H1 (cell line): ENCODE data around the gene AMN1. TPM values are rescaled to one million over a fixed set of nuclear protein-coding genes. Genes with fewer than 3 reads are reported as not detected.

Experiments
- CTCF ChIA-PET: fragments of 300-600 bp; sonication (Branson Sonifier 250); formaldehyde crosslinking; loops from one replicate; lab custom pipeline; 2021; ENCODE audit not compliant: partially characterized antibody; lab: Charles Lee
- POLR2A ChIA-PET: fragments of 300-600 bp; sonication (Branson Sonifier 250); formaldehyde crosslinking; loops from one replicate; lab custom pipeline; 2021; ENCODE audit warnings: inconsistent platforms; ENCODE audit not compliant: partially characterized antibody; lab: Charles Lee
- DNase-seq, 2 experiments: peaks; one replicate each; pipeline versions ENCODE4 v3.0.0 to v3.0.0-alpha.2; 2010 to 2022; ENCODE audit warnings: low spot score in 2 of 2, low read depth in 1 of 2, mixed read lengths in 1 of 2
- FAIRE-seq: peaks from 2 replicates; lab custom pipeline; 2011; peaks lifted over from hg19 to GRCh38; lab: Jason Lieb, UNC
- H2AFZ ChIP-seq: 2 replicates; pipeline ENCODE4 v1.8.1; 2012; ENCODE audit warnings: low read length, inconsistent platforms
- H2AK5ac ChIP-seq: 2 replicates; pipeline ENCODE4 v1.6.1; 2013; ENCODE audit warnings: low read depth, low read length
- H2BK120ac ChIP-seq: replicated peaks from 2 replicates; pipeline ENCODE3; 2013; ENCODE audit warnings: low read depth, low read length, inconsistent platforms
- H2BK12ac ChIP-seq: 2 replicates; pipeline ENCODE4 v1.6.1; 2013; ENCODE audit warnings: low read depth, low read length
- H2BK15ac ChIP-seq: 2 replicates; pipeline ENCODE4 v1.6.1; 2013; ENCODE audit warnings: low read length
- H2BK20ac ChIP-seq: 2 replicates; pipeline ENCODE4 v1.6.1; 2013; ENCODE audit warnings: low read length
- H2BK5ac ChIP-seq: 2 replicates; pipeline ENCODE4 v1.6.1; 2013; ENCODE audit warnings: low read depth, low read length
- H3K14ac ChIP-seq: 2 replicates; pipeline ENCODE4 v1.6.1; 2013; ENCODE audit warnings: inconsistent platforms; ENCODE audit not compliant: insufficient read length
- H3K18ac ChIP-seq: 2 replicates; pipeline ENCODE4 v1.6.1; 2013; ENCODE audit warnings: low read length; ENCODE audit errors: extremely low read depth
- H3K23ac ChIP-seq: 2 replicates; pipeline ENCODE4 v1.6.1; 2013; ENCODE audit warnings: inconsistent platforms; ENCODE audit not compliant: insufficient read length
- H3K23me2 ChIP-seq: 2 replicates; pipeline ENCODE4 v1.6.1; 2013; ENCODE audit warnings: low read depth, low read length
- H3K27ac ChIP-seq: 2 replicates; pipeline ENCODE4 v1.6.1; 2011; ENCODE audit warnings: low read depth, low read length, inconsistent platforms
- H3K27me3 ChIP-seq, 4 experiments: replicated peaks in 1 of 4; 1 replicate in 1 of 4; 2 replicates in 3 of 4; pipeline versions ENCODE4 v1.6.1 to v1.8.1; 2011 to 2013; ENCODE audit warnings: low read length in 3 of 4, mild to moderate bottlenecking in 3 of 4, inconsistent platforms in 2 of 4, mixed read lengths in 2 of 4, moderate library complexity in 1 of 4; ENCODE audit not compliant: control insufficient read depth in 3 of 4, insufficient read depth in 3 of 4; ENCODE audit errors: extremely low read depth in 1 of 4
- H3K36me3 ChIP-seq, 4 experiments: 2 replicates each; pipeline versions ENCODE4 v1.6.1 to v1.8.1; 2011 to 2013; ENCODE audit warnings: mild to moderate bottlenecking in 4 of 4, low read length in 3 of 4, moderate library complexity in 2 of 4, control low read depth in 1 of 4, inconsistent platforms in 1 of 4; ENCODE audit not compliant: insufficient read depth in 4 of 4, control insufficient read depth in 2 of 4
- H3K4ac ChIP-seq: replicated peaks from 2 replicates; pipeline ENCODE3; 2013; ENCODE audit warnings: low read length, low read depth, mixed read lengths, inconsistent platforms; ENCODE audit not compliant: insufficient read length
- H3K4me1 ChIP-seq, 4 experiments: replicated peaks in 1 of 4; 1 replicate in 1 of 4; 2 replicates in 3 of 4; pipeline versions ENCODE4 v1.6.1 to v1.8.1; 2011 to 2013; ENCODE audit warnings: low read length in 3 of 4, inconsistent platforms in 2 of 4, mixed read lengths in 1 of 4; ENCODE audit not compliant: insufficient read depth in 4 of 4, control insufficient read depth in 3 of 4
- H3K4me2 ChIP-seq, 2 experiments: 2 replicates each; pipeline versions ENCODE4 v1.6.1 to v1.8.1; 2011 to 2013; ENCODE audit warnings: low read depth in 2 of 2, low read length in 2 of 2, control low read depth in 1 of 2, inconsistent platforms in 1 of 2, mild to moderate bottlenecking in 1 of 2; ENCODE audit not compliant: insufficient read depth in 1 of 2
- H3K4me3 ChIP-seq, 4 experiments: fragments of 200-600, 300-600 bp in 1 of 4; sonication (generic), shearing (Covaris generic), sonication (Bioruptor Twin) in 1 of 4; 2 replicates each; pipeline versions ENCODE4 v1.5.1 to v1.8.1; 2011 to 2016; ENCODE audit warnings: low read length in 4 of 4, low read depth in 3 of 4, control low read depth in 2 of 4, inconsistent platforms in 2 of 4, mild to moderate bottlenecking in 2 of 4, mixed read lengths in 1 of 4, moderate library complexity in 1 of 4; ENCODE audit not compliant: insufficient read depth in 2 of 4; ENCODE audit errors: extremely low read depth in 1 of 4
- H3K56ac ChIP-seq: replicated peaks from 2 replicates; pipeline ENCODE3; 2013; ENCODE audit warnings: low read depth, mild to moderate bottlenecking, mixed read lengths, low read length, inconsistent platforms; ENCODE audit not compliant: insufficient read length
- H3K79me1 ChIP-seq: 2 replicates; pipeline ENCODE4 v1.6.1; 2013; ENCODE audit warnings: low read depth, low read length, control low read depth
- H3K79me2 ChIP-seq, 2 experiments: 2 replicates each; pipeline versions ENCODE4 v1.6.1 to v1.8.1; 2012 to 2013; ENCODE audit warnings: low read length in 2 of 2, mild to moderate bottlenecking in 2 of 2, inconsistent platforms in 1 of 2; ENCODE audit not compliant: insufficient read depth in 2 of 2, control insufficient read depth in 1 of 2
- H3K9ac ChIP-seq, 4 experiments: replicated peaks in 1 of 4; 1 replicate in 1 of 4; 2 replicates in 3 of 4; pipeline versions ENCODE4 v1.6.1 to v1.8.1; 2011 to 2013; ENCODE audit warnings: low read depth in 3 of 4, low read length in 3 of 4, control low read depth in 2 of 4, mild to moderate bottlenecking in 2 of 4, moderate library complexity in 2 of 4, inconsistent platforms in 1 of 4; ENCODE audit errors: extremely low read depth in 1 of 4
- H3K9me3 ChIP-seq, 2 experiments: 2 replicates each; pipeline versions ENCODE4 v1.6.1 to v1.8.1; 2012 to 2013; ENCODE audit warnings: mild to moderate bottlenecking in 2 of 2, moderate library complexity in 2 of 2, control low read depth in 1 of 2, inconsistent platforms in 1 of 2, low read depth in 1 of 2, low read length in 1 of 2, mixed read lengths in 1 of 2; ENCODE audit not compliant: insufficient read depth in 2 of 2
- H4K20me1 ChIP-seq, 2 experiments: replicated peaks in 1 of 2; 2 replicates each; pipeline versions ENCODE3 to v1.8.1; 2011 to 2013; ENCODE audit warnings: inconsistent platforms in 2 of 2, low read length in 2 of 2, mild to moderate bottlenecking in 1 of 2; ENCODE audit not compliant: insufficient read depth in 2 of 2, control insufficient read depth in 1 of 2
- H4K5ac ChIP-seq: 2 replicates; pipeline ENCODE4 v1.6.1; 2013; ENCODE audit warnings: low read length, low read depth, mixed read lengths, inconsistent platforms; ENCODE audit not compliant: insufficient read length
- H4K8ac ChIP-seq: 2 replicates; pipeline ENCODE4 v1.8.0; 2013; ENCODE audit warnings: mild to moderate bottlenecking, moderate library complexity, low read length, inconsistent platforms; ENCODE audit not compliant: insufficient read depth; ENCODE audit errors: extremely low read depth
- H4K91ac ChIP-seq: replicated peaks from 2 replicates; pipeline ENCODE3; 2013; ENCODE audit warnings: low read length, mixed read lengths, inconsistent platforms; ENCODE audit not compliant: insufficient read length
- CEBPB ChIP-seq: IDR thresholded peaks from 2 replicates; pipeline ENCODE4 v1.6.1; 2012; ENCODE audit warnings: low read depth, low read length
- CHD2 ChIP-seq: IDR thresholded peaks from 2 replicates; pipeline ENCODE4 v1.6.1; 2012; ENCODE audit warnings: low read length, improper control_type of control experiment
- CTBP2 ChIP-seq: IDR thresholded peaks from 2 replicates; pipeline ENCODE4 v1.7.0; 2011; ENCODE audit warnings: borderline replicate concordance, mild to moderate bottlenecking, moderate library complexity, mixed read lengths, low read length; ENCODE audit not compliant: insufficient read depth, insufficient read length
- CTCF ChIP-seq, 3 experiments: IDR thresholded peaks; 1 replicate in 2 of 3; 2 replicates in 1 of 3; pipeline versions ENCODE4 v1.5.1 to v1.6.1; 2011; ENCODE audit warnings: low read length in 3 of 3, mild to moderate bottlenecking in 3 of 3, inconsistent platforms in 2 of 3, low read depth in 1 of 3, moderate library complexity in 1 of 3; ENCODE audit not compliant: insufficient read depth in 1 of 3; ENCODE audit errors: control extremely low read depth in 1 of 3
- EP300 ChIP-seq, 2 experiments: IDR thresholded peaks; 1 replicate in 1 of 2; 2 replicates in 1 of 2; pipeline ENCODE4 v1.6.1; 2011 to 2012; ENCODE audit warnings: low read depth in 2 of 2, low read length in 2 of 2, mild to moderate bottlenecking in 2 of 2, borderline replicate concordance in 1 of 2, inconsistent platforms in 1 of 2, moderate library complexity in 1 of 2
- FOSL1 ChIP-seq: IDR thresholded peaks from 2 replicates; pipeline ENCODE4 v1.6.1; 2011; ENCODE audit warnings: mild to moderate bottlenecking, low read depth, low read length, moderate library complexity; ENCODE audit not compliant: insufficient read depth
- GTF2F1 ChIP-seq: IDR thresholded peaks from 2 replicates; pipeline ENCODE4 v1.6.1; 2012; ENCODE audit warnings: low read depth, low read length, improper control_type of control experiment, borderline replicate concordance
- KDM4A ChIP-seq: IDR thresholded peaks from one replicate; pipeline ENCODE4 v1.7.1; 2012; ENCODE audit warnings: low read depth, mild to moderate bottlenecking, moderate library complexity, low read length, inconsistent platforms; ENCODE audit not compliant: severe bottlenecking
- SIN3A ChIP-seq, 2 experiments: IDR thresholded peaks in 1 of 2; conservative IDR thresholded peaks in 1 of 2; 2 replicates each; pipeline ENCODE4 v1.6.1; 2011 to 2012; ENCODE audit warnings: low read length in 2 of 2, improper control_type of control experiment in 1 of 2, low read depth in 1 of 2, mild to moderate bottlenecking in 1 of 2
- SP2 ChIP-seq: IDR thresholded peaks from 2 replicates; pipeline ENCODE4 v1.6.1; 2012; ENCODE audit warnings: mild to moderate bottlenecking, low read length, inconsistent platforms
- TBP ChIP-seq: IDR thresholded peaks from 2 replicates; pipeline ENCODE4 v1.6.1; 2011; ENCODE audit warnings: low read depth, low read length, improper control_type of control experiment
- TEAD4 ChIP-seq: IDR thresholded peaks from 2 replicates; pipeline ENCODE4 v1.6.1; 2012; ENCODE audit warnings: low read depth, low read length, inconsistent platforms, mixed read lengths
- WGBS, 2 experiments: shearing (Covaris generic) in 1 of 2; methylation state at CpG; one replicate each; pipeline versions ENCODE4 v1.1.6 to v1.1.7; 2013 to 2015; ENCODE audit warnings: low lambda C conversion rate in 2 of 2, mixed read lengths in 2 of 2, inconsistent platforms in 1 of 2, low coverage in 1 of 2, missing lambda C conversion rate in 1 of 2; ENCODE audit not compliant: insufficient replicate concordance in 2 of 2, insufficient coverage in 1 of 2, insufficient read length in 1 of 2; ENCODE audit errors: extremely low coverage in 1 of 2, missing lambda C conversion rate in 1 of 2; 5-methylcytosine and 5-hydroxymethylcytosine counted together
- polyA plus RNA-seq, 7 experiments: library from polyadenylated mRNA; depleted of rRNA in 3 of 7; stranded (reverse) in 5 of 7; unstranded in 2 of 7; fragments of >200 nt in 5 of 7; fragments of 200-250 nt in 2 of 7; gene quantifications; 1 replicate in 5 of 7; 2 replicates in 1 of 7; 4 replicates in 1 of 7; pipeline versions ENCODE4 v1.2.1 to v1.2.3, GENCODE V29; 2011 to 2013; ENCODE audit warnings: missing spikeins in 2 of 7, mixed read lengths in 2 of 7
- total RNA-seq: library from RNA; stranded (reverse); fragmentation: NEBNext Ultra II Directional; extraction: Animal tissue kit (Norgen Biotek cat#: 25700); gene quantifications from 2 replicates; pipeline ENCODE4 v1.2.1, GENCODE V29; 2021

The AMN1 gene
- total and polyA plus RNA-seq, 2 of the 8 experiments (the other 6 are each of a cell fraction or from before 2014, with no cell fraction given) = 7.5 to 13.8 TPM

- no peak for DNase-seq
- H3K56ac ChIP-seq = no peak overlapping the region
- H2BK12ac ChIP-seq = no peak overlapping the region
- H3K4me3 ChIP-seq = no peak overlapping the region
- H3K23me2 ChIP-seq = no peaks in the 10 kb centered on the region
- H3K9ac ChIP-seq = no peak overlapping the region
- H2BK15ac ChIP-seq = no peak overlapping the region
- no peak overlapping the region for H3K4ac ChIP-seq
- WGBS, 2 experiments = 96% methylated on average over 5 of the region's 5 CpGs; no CpG with 5 or more reads in 1 of the 2 experiments
- H3K14ac ChIP-seq = no peak overlapping the region
- CTCF ChIA-PET = interaction anchor here (0.8 to 3.0 kb wide), 3 partner anchors 243 to 667 kb away, joined by 3 to 18 read pairs (median 4); no protein-coding TSS in a partner anchor
- H3K18ac ChIP-seq = no peak overlapping the region
- no peaks in the 10 kb centered on the region for H3K9me3 ChIP-seq
- no peak overlapping the region for H4K5ac ChIP-seq
- no peaks in the 10 kb centered on the region for H3K27me3 ChIP-seq
- no peak overlapping the region for H4K91ac ChIP-seq
- H2BK5ac ChIP-seq = no peak overlapping the region
- H3K36me3 ChIP-seq = no peaks in the 10 kb centered on the region
- no peak for FAIRE-seq
- no peak overlapping the region for H2BK120ac ChIP-seq
- no peak overlapping the region for H2AFZ ChIP-seq
- H3K27ac ChIP-seq = no peak overlapping the region
- H2AK5ac ChIP-seq = no peak overlapping the region
- H2BK20ac ChIP-seq = no peak overlapping the region
- no peaks in the 10 kb centered on the region for H3K79me1 ChIP-seq
- H3K4me2 ChIP-seq = no peak overlapping the region
- no peaks in the 10 kb centered on the region for H4K20me1 ChIP-seq
- POLR2A ChIA-PET = no interaction called here
- H3K79me2 ChIP-seq = no peaks in the 10 kb centered on the region
- H3K23ac ChIP-seq = no peak overlapping the region
- H3K4me1 ChIP-seq = no peaks in the 10 kb centered on the region
- H4K8ac ChIP-seq = no peak overlapping the region
- TF ChIP-seq CTCF (IDR thresholded peaks at IDR 0.05; ENCODE audit: control extremely low read depth in 1 of 3, insufficient read depth in 1 of 3, low read depth in 1 of 3, low read length in 3 of 3) (no peak), GTF2F1 (no peak), FOSL1 (no peak), CHD2 (no peak), SIN3A (conservative IDR thresholded peaks at IDR 0.05 in 1 of 2, IDR thresholded peaks at IDR 0.05 in 1 of 2; ENCODE audit: low read depth in 1 of 2, low read length in 2 of 2) (no peak), TEAD4 (no peak), TBP (no peak), KDM4A (no peak), CEBPB (no peak), CTBP2 (no peak), EP300 (IDR thresholded peaks at IDR 0.05; ENCODE audit: borderline replicate concordance in 1 of 2, low read depth in 2 of 2, low read length in 2 of 2) (no peak), SP2 (no peak)
Measured at GRCh38 chr12:31645924-31646323, 82.9 kb downstream of the AMN1 start.
